GM19395 (cell line): ENCODE measurements around the gene TTC7B.

Experiments used
- ATAC-seq: cut with Tn5 transposase; IDR thresholded peaks from one replicate; pipeline ENCODE4 v1.9.1; 2021; ENCODE audit warnings: mild to moderate bottlenecking, moderate library complexity; ENCODE audit not compliant: unreplicated experiment

TTC7B gene

DNA sequence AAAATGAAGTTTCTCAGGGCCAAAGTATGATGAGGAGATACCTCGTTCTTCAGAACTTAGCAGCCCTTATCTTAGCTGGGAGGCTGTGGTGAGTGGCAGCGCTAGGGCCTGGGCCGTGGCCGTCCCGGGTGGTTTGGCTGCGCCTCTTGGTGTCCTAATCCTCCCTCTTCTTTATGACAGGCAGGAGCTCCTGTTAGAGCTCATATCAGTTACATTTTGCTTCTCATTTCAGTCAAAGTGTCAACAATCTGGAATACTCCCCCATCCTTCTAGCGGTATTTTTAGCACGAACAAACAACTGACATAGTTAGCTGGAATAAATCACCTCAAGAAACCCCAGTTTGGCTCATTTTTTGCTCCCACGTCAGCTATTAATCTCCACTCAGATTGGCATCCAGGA lies 188.8 kb downstream of the TTC7B start:
- ATAC-seq = no peak

GRCh38 chr14:90626550-90626949 lies 189.7 kb downstream of the TTC7B start:
- no peak for ATAC-seq

DNA sequence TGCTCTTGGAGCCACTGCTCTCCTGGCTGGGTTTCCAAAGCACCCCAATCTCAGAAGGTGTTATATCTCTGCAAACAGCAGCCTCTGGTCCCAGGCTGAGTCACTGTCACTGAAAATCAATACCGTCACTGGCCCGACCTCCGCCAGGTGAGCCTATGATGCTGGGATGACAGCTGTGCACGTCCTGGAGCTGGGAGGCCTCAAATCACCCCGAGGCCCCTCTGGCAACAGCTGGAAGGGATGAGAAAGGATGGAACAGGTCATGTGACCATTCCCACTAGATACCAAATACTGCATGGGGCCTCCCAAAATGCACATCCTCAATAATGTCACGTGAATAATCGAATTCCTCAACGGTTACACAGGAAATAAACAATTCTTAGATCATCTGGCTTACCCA lies 190.8 kb downstream of the TTC7B start:
- ATAC-seq = no peak

DNA sequence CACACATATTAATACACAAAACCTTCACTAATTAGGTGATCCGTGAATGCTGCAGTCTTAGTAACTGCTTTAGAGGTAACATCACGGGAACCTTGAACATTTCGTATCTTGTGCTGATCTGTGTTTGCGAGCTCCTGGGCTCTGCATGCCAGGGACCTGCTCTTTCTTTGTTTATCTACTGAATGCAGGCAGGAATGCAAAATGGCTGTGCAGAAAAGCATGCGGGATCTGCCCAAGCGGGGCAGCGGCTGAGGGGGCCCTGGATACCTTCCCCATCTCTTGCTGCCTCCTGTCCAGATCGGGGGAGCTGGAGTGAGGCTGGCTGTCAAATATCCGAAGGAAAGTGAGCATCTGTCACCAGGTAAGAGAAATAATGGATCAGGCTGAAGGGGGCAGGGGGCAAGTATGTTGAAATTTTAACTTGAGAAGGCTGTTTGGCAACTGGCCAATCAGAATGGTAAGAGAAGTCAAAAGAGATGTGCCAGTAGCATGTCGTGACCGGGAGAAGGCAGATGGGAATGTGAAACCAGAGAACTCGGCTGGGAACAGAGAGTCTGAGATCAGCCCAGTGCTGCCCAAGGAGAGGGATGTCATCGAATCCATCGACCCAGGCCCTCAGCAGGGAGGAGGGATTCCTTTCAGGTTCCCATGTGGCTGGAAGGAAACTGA lies 191.4 kb downstream of the TTC7B start:
- no peak for ATAC-seq

DNA sequence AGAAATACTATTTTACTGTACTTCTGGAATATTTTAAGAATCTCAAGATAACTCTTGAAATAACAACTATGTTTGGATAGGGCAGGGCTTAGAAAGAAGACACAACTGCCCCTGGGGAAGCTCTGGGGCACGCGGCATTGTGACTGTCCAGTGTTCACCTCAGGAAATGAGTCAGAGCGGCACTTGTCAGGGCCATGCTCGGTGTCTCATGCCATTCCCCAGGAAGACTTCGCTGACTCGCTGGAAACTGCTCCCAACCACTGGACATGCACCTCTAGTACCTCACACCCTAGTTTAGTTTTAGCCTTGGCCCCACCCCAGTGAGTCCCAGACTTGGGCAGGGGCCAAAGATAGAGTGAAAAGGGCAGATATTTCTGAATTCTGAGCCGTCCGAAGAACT lies 192.0 kb downstream of the TTC7B start:
- no peak for ATAC-seq

GRCh38 chr14:90621201-90621600 lies 195.0 kb downstream of the TTC7B start:
- no peak for ATAC-seq

DNA sequence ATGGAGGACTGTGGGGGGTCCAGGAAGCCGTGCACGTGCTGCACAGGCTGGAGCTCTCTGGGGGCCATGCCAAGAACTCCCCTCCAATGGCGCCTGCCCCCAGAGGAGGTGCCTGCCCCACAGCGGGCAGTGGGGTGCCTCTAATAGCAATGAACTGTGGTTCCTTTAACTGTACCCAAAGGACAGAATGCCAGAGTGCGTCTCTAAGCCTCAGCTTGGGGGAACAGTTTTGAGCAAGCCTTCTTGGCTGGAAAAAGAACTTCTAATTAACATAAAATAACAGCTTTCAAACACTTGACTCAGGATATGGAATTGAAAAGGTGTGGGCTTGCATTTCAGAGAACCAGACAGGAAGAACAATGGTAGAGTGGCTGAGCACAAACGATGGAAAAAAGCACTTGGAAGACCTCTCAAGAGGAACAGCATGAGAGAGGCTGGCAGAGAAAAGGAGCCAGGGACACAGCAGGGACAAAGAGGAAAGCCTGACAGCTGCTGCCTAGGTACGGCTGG lies 195.6 kb downstream of the TTC7B start:
- no peak for ATAC-seq

GRCh38 chr14:90619911-90620310 lies 196.3 kb downstream of the TTC7B start:
- ATAC-seq = no peak

GRCh38 chr14:90617961-90618360 lies 198.3 kb downstream of the TTC7B start:
- no peak for ATAC-seq

- ATAC-seq = no peak
These were observed 199.3 kb downstream of the TTC7B start for GRCh38 chr14:90616881-90617280.

GRCh38 chr14:90616313-90616712 lies 199.9 kb downstream of the TTC7B start:
- no peak for ATAC-seq

GRCh38 chr14:90615517-90616060 lies 200.6 kb downstream of the TTC7B start:
- ATAC-seq = no peak

DNA sequence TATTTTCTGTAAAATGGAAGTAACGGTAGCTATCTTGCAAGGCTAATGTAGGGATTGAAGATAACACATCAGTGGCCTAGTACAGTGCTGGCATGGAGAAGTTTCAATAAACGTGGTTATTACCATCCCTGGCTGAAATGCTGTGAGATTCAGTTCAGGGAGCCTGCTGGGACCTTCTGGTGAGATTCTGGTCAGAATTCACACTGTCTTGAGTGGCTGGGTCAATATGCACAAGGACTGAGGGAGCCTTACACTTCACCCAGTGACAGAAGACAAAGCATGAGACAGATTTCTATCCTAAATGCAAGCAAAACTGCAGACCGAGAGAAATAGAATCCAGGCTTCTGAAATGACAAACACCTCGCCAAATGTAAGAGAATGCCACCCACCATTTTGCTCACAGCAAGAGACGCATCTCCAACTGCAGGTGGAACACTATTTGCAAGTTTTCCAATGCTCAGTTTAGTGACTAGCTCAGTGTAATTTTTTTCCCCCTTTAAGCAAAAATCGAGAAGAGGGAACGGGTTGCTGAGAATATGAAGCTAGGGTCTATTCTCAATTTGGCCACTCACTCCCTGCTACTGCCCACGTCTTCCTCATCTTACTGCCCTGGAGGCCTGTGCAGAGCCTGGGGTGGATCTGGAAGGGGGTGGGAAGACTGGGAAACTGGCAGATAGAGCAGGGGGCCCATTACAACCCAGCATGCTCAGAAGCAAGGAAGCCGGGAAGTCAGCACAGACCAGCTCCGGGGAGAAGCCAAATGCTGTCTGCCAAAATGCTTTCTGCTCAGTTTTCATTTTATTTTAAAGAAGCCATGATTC lies 201.3 kb downstream of the TTC7B start:
- ATAC-seq = no peak

DNA sequence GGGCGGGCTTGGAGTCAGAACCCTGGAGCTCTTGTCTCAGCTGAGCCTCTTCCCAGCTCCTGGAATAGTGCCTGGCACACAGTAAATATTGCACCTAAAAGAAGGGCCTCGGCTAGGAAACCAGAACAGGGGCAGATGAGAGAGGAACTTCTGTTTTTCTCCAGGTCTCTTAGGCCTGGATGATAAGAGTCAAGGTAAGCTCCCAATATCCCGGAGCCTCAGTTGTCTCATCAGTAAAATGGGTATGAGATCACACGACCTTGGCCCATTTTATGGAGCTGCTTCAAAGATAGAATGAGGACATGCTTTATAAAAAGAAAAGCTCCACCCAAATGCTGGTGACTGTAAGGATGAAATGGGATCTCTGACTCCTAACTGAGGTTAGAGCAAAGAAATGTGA lies 202.2 kb downstream of the TTC7B start:
- ATAC-seq = no peak

DNA sequence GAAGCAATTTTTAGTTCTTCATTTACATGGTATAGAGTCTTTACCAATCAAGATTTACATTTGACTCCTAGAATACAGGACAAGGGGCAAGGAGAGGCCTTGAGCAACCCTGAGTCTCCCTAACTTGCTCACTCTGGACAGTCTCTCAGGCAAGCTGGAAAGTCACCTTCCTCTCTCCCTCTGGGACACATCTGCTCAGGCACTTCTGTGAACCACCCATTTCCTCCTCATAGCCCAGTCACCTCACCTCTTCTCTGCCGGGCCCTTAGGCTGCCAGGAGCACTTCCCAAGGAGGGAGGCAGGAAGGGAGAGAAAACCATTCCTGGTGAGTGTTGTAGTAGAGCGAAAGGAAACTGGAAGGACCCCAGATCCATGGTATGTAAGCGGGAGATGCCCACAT lies 202.8 kb downstream of the TTC7B start:
- no peak for ATAC-seq

DNA sequence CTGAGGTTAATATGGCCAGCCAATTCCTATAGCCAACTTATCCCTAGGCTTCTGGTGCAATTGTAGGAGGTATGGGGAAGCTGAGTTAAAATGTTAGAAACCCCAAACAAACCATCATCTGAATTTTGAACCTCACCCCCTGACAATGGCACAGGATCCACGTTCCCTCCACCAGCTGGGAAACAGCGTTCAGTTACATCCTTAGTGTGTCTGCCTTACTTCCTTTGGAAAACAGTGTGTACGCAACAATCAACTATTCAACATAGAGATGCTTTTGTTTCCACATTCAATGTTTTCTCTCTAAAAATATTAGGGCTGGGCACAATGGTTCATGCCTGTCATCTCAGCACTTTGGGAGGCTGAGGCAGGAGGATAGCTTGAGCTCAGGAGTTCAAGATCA lies 203.4 kb downstream of the TTC7B start:
- no peak for ATAC-seq

DNA sequence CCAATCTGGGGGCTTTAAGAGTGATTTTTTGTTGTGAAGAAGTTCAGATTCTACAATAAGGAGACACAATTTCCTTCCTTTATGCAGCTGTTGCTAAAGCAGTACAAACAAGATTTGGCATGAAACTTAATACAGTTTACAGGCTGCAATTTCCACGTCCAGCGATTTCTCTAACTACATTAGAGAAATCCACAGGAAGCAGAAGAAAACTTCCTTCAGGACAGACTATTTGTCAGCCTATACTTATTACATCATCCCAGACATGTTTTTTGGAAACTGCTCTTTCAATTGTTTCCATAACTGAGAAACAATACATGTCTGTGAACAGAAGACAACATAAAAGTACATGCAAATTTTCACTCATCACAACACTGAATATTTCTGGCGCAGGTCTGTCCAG lies 204.3 kb downstream of the TTC7B start:
- ATAC-seq = no peak

- ATAC-seq = no peak
These were observed 204.7 kb downstream of the TTC7B start for GRCh38 chr14:90611501-90611900.

DNA sequence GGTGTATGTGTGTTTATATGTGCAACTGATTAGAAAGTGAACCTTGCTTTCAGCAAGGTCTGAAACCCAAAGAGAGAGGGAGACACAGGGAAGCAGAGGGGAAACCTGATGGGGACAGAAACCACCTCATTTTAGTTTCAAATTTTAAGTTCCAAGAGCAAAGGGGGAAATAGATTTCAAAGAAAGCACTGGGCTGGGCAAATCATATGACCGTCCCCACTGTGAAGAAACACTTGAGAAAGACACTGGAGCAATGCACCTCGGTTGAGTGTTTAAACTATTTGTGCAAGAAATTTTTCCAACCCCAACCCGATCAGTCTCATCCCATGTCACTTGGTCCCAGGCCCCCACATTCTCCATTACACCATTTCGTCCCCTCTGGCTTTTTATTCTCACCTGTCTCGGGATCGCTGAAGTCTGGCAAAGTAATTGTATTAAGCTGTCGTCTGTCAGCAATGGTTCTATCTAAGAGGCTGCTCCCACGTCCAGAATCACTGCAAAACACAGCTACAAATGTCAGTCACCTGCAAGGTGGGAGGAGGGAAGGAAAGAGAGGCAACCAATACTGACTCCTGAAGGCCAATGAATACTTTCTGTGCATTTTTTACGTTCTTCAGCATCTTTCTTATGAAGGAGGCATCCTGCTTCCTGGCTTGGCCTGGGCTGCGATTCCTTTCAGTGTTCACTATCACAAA lies 205.7 kb downstream of the TTC7B start:
- ATAC-seq = no peak

DNA sequence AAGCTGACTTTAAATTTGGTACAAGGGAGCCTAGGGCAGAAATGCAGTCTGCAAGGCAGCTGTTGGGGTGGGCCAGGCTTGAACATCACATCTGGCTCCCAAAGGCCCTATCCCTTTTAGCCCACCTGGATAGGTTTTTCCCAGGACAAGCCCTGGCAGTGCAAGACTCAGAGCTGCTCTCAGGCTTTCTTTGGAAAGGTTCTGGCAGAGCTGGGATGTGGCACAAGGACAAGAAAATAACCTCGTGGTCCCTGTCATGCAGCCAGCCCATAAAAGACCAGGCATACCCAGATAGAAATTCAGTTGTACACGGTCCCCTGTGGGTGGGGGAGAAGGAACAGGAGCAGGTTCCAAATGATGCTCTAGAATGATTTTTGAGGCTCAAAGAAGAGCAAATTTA lies 206.9 kb downstream of the TTC7B start:
- ATAC-seq = no peak

DNA sequence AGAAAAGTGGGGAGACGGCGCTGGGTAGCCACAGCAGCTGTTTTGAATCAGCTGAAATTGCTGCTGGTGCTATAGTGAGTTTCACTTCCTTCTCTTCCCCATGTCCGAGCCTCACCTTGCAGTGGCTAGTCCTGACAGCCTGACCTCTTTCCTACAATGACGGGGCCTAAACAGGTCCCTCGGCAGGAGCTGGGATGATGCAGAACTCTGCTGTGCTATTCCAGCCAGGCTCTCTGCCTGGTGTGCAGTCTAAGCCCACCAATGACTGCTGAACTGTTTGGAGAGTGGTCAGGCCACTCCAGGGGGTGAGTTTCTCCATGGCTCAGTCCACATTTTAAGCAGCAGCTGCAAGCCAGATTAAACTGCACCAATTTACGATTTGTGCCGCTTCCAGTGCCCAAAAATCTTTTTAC lies 207.3 kb downstream of the TTC7B start:
- no peak for ATAC-seq
